Measurements from ENCODE around the gene MIB2.
"Not testable (repeated sequence)": the region's sequence is repeated elsewhere in the genome, so short reads cannot be mapped to it uniquely, and the experiment has no call there.

The MIB2 gene

DNA sequence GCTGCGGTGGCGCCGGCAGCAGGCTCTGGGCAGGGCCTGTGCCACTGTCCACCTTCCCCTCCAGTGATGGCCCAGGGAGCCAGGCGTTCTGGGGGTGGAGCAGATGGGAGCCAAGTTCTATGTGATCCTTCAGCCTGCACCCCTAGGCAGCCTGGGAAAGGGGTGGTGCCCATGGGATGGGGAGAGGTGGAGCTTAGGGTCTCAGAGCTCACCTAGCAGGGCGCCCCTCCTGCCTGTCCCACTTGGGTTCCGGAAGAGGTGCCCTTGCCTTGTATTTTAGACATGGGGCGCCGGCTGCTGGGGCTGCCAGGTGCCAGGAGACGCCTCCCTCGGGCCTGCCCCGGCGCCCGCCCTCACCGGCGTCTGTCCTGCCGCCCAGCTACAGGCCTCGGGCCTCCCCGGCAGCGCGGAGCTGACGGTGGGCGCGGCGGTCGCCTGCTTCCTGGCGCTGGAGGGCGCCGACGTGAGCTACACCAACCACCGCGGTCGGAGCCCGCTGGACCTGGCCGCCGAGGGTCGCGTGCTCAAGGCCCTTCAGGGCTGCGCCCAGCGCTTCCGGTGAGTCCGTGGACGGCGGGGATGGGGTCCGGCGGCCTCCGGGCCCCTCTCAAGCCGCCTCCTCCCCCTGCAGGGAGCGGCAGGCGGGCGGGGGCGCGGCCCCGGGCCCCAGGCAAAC, 13.6 kb downstream of the MIB2 start:
- DNase-seq, result peak; percentile 61

DNA sequence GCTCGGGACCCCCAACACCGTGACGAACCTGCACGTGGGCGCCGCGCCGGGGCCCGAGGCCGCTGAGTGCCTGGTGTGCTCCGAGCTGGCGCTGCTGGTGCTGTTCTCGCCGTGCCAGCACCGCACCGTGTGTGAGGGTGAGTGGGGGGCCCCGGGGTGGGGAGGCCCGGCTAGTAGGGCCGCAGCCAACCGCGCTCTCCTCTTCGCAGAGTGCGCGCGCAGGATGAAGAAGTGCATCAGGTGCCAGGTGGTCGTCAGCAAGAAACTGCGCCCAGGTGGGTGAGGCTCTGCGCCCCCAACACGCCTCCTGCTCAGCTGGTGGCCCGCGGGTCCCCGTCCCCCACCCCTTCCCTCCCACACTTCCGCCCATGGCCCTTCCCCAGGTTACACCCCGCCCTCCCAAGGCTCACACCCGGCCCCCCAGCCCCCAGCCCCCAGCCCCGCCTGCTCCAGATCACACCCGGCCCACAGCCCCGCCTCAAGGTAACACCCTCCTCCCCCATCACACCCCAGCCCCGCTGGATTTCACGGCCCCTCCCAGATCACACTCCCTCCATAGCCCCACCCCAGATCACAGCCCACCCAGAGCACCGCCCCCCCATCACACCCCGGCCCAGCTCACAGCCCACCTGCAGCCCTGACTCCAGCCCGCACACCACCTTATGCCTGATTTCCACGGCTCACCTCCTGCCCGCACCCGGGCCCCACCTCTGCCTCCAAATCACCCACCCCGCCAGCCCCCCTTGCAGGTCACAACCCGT, 14.3 kb downstream of the MIB2 start:
- DNase-seq, result peak; percentile 67

DNA sequence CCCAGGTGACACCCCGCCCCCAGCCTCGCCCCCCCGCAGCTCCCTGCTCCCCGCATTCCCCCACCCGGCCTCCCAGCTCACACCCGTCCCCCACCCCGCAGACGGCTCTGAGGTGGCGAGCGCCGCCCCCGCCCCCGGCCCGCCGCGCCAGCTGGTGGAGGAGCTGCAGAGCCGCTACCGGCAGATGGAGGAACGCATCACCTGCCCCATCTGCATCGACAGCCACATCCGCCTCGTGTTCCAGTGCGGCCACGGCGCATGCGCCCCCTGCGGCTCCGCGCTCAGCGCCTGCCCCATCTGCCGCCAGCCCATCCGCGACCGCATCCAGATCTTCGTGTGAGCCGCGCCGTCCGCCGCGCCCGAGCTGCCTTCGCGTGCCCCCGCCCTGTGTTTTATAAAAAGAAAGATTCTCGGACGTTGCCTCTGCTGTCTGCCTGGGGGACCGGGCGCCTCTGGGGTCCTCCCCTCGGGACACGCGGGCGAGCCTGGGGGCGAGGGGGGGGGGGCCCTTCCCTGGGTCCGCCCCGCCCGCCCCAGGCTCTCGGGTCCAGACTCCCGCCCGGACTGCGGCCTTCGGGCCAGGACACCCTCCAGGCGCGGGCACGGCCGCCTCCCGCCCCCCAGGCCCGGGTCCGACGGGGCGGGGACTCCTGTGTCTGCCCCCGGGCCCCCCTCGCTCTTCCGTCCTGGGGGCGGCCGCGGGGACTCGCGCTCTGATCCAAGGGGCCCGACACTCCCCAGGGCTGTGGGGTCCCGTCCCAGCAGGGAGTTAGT, 15.1 kb downstream of the MIB2 start:
- peak; percentile 95 for DNase-seq

DNA sequence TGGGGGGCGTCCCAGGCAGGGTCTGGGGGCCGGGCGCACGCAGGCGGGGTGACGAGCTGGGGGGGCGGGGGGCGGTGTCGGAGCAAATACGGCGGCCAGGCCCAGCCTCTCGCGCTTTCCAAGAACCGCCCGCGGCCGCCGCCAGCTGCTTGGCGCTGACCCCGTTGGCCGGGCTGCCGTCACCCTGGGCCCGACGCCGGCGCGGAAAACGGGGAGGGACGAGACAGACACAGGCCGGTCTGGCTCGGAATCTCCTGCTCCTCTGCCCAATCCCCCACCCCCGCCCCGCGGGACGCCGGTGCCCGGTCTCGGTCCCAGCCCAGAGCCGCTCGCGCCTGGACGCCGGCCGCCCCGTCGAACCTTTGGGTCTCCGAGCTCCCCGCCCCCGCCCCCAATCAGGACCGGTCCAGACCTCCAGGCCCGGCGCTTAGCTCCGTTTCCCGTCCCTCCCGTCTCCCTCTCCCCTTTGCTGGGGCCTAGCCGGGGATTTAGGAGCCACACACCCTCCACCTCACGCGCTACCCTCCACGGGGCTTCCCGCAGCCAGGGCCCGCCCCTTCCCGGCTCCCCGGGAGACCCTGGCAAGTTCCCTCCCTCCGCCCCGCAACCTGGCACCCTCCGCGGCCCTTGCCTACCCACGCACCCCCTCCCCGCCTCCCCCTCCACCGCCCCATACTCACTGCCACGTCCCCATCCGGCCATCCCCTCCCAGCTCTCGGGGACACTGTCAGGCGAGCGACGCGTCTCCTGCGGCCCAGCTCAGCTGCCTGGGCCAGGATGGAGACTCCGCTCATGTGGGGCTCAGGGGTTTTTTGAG, 15.9 kb downstream of the MIB2 start:
- no peak for DNase-seq

DNA sequence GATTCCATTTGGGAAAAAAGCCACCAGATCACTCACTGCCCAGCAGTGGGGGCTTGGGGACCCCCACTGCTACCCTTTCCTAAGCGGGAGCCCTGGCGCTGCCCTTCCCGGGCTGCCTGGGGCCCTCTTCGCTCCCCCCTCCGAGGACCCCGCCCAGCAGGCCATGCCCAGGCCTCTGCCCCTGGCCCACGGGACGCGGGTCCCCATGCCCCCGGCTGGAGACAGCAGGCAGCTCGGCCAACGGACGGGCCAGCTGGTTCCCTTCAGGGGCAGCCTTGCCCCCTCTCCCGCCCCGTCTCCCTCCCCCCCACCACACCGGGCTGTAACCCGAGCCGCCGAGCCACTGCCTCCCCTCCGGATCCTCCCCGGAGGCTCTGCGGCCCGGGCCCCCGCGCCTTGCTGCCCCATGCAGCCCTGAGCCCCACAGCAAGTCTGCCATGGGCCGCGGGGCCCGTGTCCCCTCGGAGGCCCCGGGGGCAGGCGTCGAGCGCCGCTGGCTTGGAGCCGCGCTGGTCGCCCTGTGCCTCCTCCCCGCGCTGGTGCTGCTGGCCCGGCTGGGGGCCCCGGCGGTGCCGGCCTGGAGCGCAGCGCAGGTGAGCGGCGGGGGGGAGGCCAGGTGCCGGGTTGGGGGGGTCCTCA, 16.6 kb downstream of the MIB2 start, which contains the start of gene MMP23B:
Gene MMP23B, plus strand, starts transcription at position 392 of the 639 bp plus-strand sequence. Its CDS starts 46 bp downstream, at position 438.
- DNase-seq, result no peak

DNA sequence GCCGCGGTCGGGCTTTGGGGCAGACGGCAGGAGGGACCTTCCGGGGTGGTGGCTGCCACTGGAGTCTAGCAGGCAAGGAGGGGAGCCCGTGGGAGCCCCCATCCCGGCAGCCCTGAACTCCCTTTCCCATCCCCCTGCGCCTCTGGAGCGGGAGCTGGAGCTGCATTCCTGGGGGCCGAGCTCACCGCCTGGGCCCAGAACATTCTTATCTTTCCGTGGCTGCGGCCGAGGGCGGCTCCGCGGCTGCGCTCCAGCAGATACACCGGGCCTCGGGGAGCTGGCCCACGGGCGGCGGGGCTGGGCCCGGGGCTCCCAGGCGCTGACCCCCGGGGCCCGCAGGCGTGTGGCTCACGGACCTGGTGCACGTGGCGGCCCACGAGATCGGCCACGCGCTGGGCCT, 18.1 kb downstream of the MIB2 start:
- not testable (repeated sequence) for DNase-seq

DNA sequence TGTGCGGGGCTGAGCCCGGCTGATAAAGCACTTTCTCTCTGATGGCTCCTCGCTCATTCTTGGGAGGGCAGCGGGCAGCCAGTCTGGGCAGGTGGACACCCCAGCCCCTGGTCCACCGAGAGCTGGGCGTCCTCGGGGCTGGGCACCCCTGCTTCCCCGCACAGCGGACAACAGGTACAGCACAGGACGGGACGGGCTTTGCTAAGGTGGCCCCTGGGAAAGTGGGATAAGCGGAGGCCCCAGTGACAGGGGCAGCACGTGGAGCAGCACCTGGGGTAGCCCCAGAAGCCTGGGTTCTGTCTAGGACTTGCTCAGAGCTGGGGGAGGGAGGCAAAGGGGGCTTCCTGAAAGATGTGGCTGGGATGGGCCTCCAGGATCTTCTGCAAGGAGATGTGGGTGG, 19.3 kb downstream of the MIB2 start:
- not testable (repeated sequence) for DNase-seq

DNA sequence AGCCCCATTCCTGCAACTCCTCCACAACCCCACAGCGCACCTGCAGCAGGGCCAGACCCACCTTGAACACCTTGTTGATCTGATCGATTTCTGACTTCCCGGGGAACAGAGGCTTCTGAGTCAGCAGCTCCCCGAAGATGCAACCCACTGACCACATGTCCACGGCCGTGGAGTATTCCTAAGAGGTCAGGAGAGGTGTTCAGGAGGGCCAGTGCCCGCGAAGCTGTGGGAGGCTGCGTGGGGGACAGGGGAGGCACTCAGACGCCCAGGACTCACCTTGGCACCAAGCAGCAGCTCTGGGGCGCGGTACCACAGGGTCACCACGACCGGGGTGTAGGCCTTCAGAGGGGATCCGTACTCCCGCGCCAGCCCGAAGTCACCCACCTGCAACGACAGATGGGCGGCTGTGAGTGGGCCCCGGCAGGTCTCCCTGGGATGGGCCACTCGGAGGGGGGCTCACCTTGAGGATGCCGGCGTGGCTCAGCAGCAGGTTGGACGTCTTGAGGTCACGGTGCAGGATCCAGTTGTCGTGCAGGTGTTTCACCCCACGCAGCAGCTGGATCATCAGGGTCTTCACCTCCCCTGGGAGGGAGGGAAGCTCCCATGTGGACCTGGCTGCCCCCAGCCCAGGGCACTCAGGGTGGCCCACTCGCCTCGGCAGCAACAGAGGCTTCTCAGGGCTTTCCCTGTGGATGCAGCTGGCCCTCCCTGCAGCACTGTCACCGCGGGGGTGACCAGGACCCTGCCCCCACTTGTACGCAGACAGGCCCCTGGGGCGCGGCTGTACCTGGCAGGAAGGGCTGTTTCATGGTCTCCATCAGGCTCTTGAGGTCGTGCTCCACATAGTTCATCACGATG, 21.6 kb downstream of the MIB2 start:
- not testable (repeated sequence) for DNase-seq

DNA sequence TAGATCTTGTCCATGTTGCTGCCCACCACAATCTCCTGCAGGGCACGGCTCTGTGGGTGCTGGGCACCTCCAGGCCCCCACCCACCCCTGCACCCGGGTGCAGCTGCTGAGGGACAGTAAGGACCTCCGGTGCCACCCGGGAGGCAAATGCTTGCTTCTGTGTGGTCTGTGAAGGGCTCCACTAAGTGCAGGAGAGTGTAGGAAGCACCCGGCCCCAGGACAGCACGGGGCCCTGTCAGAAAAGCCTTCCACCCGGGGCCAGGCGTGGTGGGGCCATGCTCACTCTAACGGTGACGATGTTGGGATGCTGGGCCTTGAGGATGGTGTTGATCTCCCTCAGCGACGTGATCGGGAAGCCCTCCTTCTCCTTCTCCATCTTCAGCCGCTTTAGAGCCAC, 22.2 kb downstream of the MIB2 start:
- not testable (repeated sequence) for DNase-seq

DNA sequence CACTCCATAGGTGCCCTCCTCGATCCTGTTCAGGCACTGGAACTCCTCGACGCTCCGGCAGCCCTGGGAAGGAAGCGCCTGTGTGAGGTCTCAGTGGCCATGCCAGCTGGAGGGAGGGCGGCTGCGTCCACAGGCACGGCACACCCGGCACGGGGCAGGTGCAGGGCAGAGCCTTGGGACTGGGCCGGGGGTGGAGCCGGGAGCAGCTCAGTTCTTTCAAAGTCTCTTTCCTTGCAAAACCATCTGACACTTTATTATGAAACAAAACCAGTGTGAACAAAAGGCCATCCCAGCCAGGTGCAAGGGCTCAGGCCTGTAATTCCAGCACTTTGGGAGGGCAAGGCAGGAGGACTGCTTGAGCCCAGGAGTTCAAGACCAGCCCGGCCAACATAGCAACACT, 23.2 kb downstream of the MIB2 start:
- not testable (repeated sequence) for DNase-seq

DNA sequence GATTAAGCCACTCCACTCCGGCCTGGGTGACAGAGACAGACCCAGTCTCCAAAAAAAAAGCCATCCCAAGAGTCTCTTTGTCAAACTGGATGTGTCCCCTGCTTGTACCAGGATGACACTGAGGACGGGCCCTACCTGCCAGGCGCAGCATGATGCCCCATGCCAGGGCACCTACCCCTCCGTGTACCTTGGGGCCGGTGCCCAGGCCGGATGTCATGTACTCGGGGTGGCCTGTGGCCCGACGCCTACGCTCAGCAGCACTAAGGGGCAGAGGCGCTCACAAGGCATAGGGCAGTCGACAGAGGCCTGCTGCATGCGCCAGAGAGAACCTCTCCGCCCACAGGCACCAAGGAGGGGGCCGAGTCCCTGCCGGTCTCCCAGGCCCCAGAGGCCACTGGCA, 24.1 kb downstream of the MIB2 start:
- not testable (repeated sequence) for DNase-seq

DNA sequence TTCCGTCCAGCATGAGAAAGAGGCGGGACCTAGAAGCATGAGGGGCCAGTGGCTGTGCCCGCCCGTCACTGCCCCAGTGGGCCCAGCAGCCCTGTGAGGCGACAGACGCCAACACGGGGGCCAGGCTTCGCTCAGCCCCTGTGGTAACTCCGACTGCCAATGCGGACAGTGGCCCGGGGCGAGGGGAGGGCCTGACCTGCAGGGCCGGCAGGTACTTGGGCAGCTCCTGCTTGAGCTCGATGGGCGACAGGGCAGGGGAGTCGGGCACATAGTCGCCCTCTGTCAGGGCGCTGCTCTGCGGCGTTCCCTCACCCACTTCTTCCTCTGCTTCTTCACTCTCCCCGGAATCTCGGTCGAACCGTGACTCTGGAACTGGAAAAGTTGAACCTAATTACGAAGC, 24.8 kb downstream of the MIB2 start:
- not testable (repeated sequence) for DNase-seq

DNA sequence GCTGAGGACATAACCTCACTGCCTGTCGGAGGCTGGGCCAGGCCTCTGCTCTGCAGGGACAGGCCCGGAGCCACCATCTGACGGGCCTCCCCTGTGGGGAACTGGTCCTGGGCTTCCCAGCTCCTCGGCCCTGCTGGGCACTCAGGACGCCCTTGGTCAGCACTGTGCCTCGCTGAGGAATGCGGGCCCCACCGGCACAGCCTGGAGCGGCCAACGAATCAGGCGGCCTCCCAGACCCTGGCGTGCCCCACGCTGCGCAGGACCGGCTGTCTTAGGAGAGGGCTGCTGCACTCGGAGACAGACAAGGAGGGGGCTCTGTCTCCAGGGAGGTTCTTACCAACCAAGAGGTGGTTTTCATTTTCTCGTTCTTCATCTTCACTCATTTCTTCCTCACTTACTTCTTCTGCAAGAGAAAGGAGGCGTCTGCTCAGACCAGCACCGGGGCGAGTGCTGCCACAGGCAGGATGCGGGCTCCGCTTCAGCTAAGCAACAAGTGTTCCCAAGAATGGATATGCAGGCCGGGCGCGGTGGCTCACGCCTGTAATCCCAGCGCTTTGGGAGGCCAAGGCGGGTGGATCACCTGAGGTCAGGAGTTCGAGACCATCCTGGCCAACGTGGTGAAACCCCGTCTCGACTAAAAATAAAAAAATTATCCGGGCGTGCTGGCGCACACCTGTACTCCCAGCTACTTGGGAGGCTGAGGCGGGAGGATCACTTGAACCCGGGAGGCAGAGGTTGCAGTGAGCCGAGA, 25.6 kb downstream of the MIB2 start:
- DNase-seq, result not testable (repeated sequence)

DNA sequence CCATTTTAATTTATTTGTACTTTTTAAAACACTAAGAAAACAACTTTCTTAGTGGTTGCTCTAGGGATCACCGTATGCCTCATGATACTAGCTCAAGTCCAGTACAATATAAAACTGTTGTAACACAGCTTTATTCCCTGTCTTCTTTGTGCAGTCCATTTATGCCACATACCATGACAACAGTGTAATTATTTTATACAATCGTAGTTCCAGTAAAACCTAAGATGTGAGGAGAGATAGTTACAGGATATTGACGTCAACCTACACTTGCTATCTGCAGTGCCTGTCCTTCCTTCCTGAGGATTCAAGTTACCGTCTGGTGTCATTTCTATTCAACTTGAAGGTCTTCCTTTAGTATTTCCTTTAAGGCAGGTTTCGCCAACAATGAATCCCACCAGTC, 31.0 kb downstream of the MIB2 start:
- not testable (repeated sequence) for DNase-seq

DNA sequence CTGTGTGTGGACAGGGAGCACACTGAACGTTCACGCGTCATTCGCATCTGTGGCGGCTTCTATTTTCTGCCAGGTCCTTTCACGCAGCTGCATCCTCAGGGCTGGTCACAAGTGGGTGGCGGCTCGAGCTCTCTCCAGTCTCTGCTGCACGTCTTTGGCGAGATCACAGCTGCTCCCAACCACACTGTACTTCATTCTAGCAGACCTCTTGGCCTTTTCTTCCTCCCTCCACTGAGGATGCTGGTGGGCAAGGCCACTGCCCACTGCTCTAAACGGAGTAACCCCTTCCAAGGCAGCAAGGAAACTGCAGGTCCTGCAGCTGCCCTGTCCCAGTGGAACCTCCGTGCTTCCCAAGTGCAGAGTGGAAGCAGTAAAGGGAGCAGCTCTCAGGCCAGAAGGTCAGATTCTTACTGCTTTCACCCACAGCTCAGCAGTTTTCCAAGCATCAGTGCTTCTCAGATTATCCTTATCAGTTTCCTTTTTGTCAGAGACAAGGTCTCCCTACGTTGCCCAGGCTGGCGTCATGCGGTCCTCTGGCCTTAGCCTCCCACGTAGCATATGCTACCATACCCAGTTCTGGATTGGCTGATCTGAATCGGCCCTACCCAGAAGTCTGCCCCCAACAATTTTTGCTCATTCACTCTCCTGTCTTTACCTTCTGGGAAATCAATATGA, 32.4 kb downstream of the MIB2 start:
- DNase-seq, result not testable (repeated sequence)

DNA sequence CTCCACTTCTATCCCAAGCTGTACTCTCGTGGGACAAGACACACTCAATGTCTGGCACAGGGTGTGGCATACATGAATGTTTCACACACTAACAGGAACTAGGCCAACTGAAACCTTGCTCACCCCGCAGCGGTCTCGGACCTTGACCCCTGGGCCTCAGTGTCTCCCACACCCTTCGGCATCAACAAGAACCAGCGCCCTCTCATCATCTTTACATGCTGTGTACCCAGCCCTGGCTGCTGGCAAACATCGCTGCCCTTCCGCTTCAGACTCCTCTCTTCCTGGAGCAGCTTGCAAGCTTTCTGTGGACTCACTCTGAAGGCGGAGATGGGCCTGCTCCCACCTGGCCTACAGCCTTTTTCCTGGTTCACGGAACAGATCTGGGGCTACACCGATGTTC, 33.0 kb downstream of the MIB2 start:
- DNase-seq, result not testable (repeated sequence)

DNA sequence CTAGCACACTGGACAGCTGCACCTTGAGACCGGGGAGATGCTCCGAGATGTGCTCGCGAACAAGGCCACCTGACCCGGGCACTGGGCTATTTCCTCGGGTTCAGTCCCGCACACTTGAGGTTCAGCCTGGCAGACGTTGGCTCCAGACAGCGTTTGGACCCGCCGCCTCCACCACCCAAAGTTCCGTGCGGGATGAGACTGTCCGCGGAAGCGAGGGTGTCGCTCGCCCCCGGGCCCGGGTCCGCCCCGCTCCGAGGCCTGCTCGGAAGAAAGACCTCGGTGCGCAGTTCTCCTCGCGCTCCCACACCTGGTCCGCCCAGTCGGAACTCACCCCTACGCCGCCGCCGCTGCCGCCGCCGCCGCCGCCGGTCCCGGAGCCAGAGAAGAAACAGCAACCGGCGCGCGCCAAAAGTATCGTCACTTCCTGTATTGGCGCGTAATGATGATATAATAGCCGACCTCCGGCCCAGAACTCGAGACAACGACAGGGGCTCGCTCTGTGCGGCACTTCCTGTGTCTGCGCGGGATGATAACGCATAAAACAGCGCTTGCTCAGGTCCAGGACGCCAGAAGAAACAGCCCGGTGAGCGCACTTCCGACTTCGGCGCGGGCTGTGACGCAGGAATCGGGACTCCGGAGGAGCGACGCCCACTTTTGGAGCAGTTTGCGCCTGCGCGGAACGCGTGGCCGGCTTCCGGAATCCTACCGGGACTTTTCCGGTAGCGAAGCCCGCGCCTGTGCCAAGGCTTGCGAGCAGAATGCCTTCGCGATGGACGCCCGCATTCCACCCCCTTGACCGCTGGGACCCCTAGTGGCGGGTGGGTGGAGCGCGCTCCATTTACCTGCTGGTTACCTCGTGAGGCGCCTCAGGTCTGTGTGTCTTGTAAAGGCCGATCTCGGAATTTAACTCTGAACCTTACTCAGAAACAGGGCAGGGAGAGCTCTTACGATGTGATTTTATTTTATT, 43.6 kb downstream of the MIB2 start, which contains the start of gene CDK11B:
Gene CDK11B, minus strand, starts transcription at position 422 of the 967 bp plus-strand sequence. CDS start 1,519 bp downstream, outside the sequence.
- DNase-seq, result peak; percentile 97

DNA sequence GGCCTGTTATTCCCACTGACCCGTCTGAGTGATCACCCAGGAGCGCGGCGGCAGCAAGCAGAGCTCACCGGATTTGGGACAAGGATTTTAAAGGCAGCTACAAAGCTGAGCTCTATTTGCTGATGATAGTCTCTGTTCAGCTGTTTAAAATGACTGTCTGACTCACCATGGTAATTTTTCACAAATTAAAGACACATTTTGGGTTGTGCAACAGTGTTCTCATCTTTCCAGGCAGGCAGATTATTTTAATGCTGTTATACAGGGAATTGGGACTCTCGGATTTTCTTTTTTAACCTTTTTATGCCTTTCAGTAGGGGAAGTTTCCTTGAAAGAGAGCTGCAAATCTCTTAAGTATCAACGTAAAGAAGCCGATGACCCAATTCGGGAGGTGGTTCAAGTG, 47.1 kb downstream of the MIB2 start:
- DNase-seq, result not testable (repeated sequence)
